Skeletal muscle tissue (tissue), 4 donors: Measurements from ENCODE around the gene DSG4. TPM values are rescaled to one million over a fixed set of nuclear protein-coding genes. Genes with fewer than 3 reads are reported as not detected.
"Not testable (repeated sequence)": the region's sequence is repeated elsewhere in the genome, so short reads cannot be mapped to it uniquely, and the experiment has no call there.

Experiments used
- H3K27ac ChIP-seq: one replicate; pipeline ENCODE4 v1.7.0; 2013; ENCODE audit warnings: mild to moderate bottlenecking, low read depth, low read length, inconsistent platforms
- H3K27me3 ChIP-seq, 3 donors: one replicate each; pipeline ENCODE4 v1.7.0; 2013; ENCODE audit warnings: low read length in 3 of 3; ENCODE audit not compliant: control insufficient read depth in 3 of 3, insufficient read depth in 3 of 3
- H3K36me3 ChIP-seq, 3 donors: one replicate each; pipeline ENCODE4 v1.7.0; 2013; ENCODE audit warnings: low read length in 3 of 3; ENCODE audit not compliant: control insufficient read depth in 3 of 3, insufficient read depth in 3 of 3
- H3K4me1 ChIP-seq, 3 donors: one replicate each; pipeline ENCODE4 v1.7.0; 2013; ENCODE audit warnings: low read length in 3 of 3, mild to moderate bottlenecking in 3 of 3; ENCODE audit not compliant: control insufficient read depth in 3 of 3, insufficient read depth in 3 of 3
- H3K4me3 ChIP-seq, 3 donors: one replicate each; pipeline ENCODE4 v1.7.0; 2013; ENCODE audit warnings: low read length in 3 of 3
- H3K9ac ChIP-seq, 3 donors: one replicate each; pipeline ENCODE4 v1.7.0; 2013; ENCODE audit warnings: low read length in 3 of 3, mild to moderate bottlenecking in 3 of 3, moderate library complexity in 2 of 3, low read depth in 1 of 3
- H3K9me3 ChIP-seq, 3 donors: one replicate each; pipeline ENCODE4 v1.7.0; 2013; ENCODE audit warnings: low read length in 3 of 3; ENCODE audit not compliant: control insufficient read depth in 3 of 3
- total RNA-seq: library from RNA; depleted of rRNA; stranded (reverse); fragments of >200 nt; gene quantifications from one replicate; pipeline ENCODE4 v1.2.3, GENCODE V29; 2014
- donor health status: Osteomylitis.

Gene DSG4
- not detected for total RNA-seq

GRCh38 chr18:31376477-31376876 lies at the start of gene DSG4:
Gene DSG4 (plus strand): TSS chr18:31376777. CDS start chr18:31376912, 135 bp downstream.
- H3K9ac ChIP-seq, result no peak within 1 kb of the TSS
- H3K4me3 ChIP-seq, result no peak within 1 kb of the TSS
- H3K27ac ChIP-seq, result no peak within 1 kb of the TSS
- H3K36me3 ChIP-seq, result no peaks in the 10 kb centered on the region
- H3K9me3 ChIP-seq, result no peaks in the 10 kb centered on the region
- no peaks in the 10 kb centered on the region for H3K27me3 ChIP-seq
- no peaks in the 10 kb centered on the region for H3K4me1 ChIP-seq

- no peaks in the 10 kb centered on the region for H3K36me3 ChIP-seq
- H3K27ac ChIP-seq, result no peak overlapping the region
- no peak overlapping the region for H3K9ac ChIP-seq
- no peaks in the 10 kb centered on the region for H3K4me1 ChIP-seq
- no peaks in the 10 kb centered on the region for H3K27me3 ChIP-seq
- no peak overlapping the region for H3K4me3 ChIP-seq
- H3K9me3 ChIP-seq, result no peaks in the 10 kb centered on the region
Observed at GRCh38 chr18:31329787-31330438, 46.7 kb upstream of the DSG4 start.

- Histone ChIP-seq H3K36me3 (no peaks in the 10 kb centered on the region), H3K9ac (no peak overlapping the region), H3K27ac (no peak overlapping the region), H3K9me3 (no peaks in the 10 kb centered on the region), H3K4me3 (no peak overlapping the region), H3K4me1 (no peaks in the 10 kb centered on the region), H3K27me3 (no peaks in the 10 kb centered on the region)
Observed at GRCh38 chr18:31343454-31343853, 33.1 kb upstream of the DSG4 start.

GRCh38 chr18:31353336-31353735 lies 23.2 kb upstream of the DSG4 start:
- not testable (repeated sequence) for H3K9me3 ChIP-seq

GRCh38 chr18:31354990-31355389 lies 21.6 kb upstream of the DSG4 start:
- Histone ChIP-seq H3K9me3 (no peaks in the 10 kb centered on the region), H3K36me3 (no peaks in the 10 kb centered on the region), H3K27me3 (no peaks in the 10 kb centered on the region), H3K27ac (no peak overlapping the region), H3K4me3 (no peak overlapping the region), H3K9ac (no peak overlapping the region), H3K4me1 (no peaks in the 10 kb centered on the region)

More at GRCh38 chr18:31353336-31353735, 23.2 kb upstream of the DSG4 start:
- not testable (repeated sequence) for H3K4me3 ChIP-seq, H3K27me3 ChIP-seq, H3K9ac ChIP-seq, H3K4me1 ChIP-seq, H3K27ac ChIP-seq, H3K36me3 ChIP-seq

GRCh38 chr18:31356025-31356424 lies 20.6 kb upstream of the DSG4 start:
- H3K4me1 ChIP-seq, result no peaks in the 10 kb centered on the region
- no peaks in the 10 kb centered on the region for H3K27me3 ChIP-seq
- no peaks in the 10 kb centered on the region for H3K36me3 ChIP-seq
- no peak overlapping the region for H3K9ac ChIP-seq
- no peak overlapping the region for H3K4me3 ChIP-seq
- no peak overlapping the region for H3K27ac ChIP-seq
- no peaks in the 10 kb centered on the region for H3K9me3 ChIP-seq

GRCh38 chr18:31364190-31364589 lies 12.4 kb upstream of the DSG4 start:
- Histone ChIP-seq H3K36me3 (no peaks in the 10 kb centered on the region), H3K9ac (no peak overlapping the region)

GRCh38 chr18:31369478-31369877 lies 7.1 kb upstream of the DSG4 start:
- Histone ChIP-seq H3K4me3 (no peak overlapping the region), H3K9me3 (no peaks in the 10 kb centered on the region), H3K9ac (no peak overlapping the region), H3K4me1 (no peaks in the 10 kb centered on the region), H3K27ac (no peak overlapping the region), H3K36me3 (no peaks in the 10 kb centered on the region), H3K27me3 (no peaks in the 10 kb centered on the region)

More at GRCh38 chr18:31364190-31364589, 12.4 kb upstream of the DSG4 start:
- Histone ChIP-seq H3K27me3 (no peaks in the 10 kb centered on the region), H3K27ac (no peak overlapping the region), H3K4me3 (no peak overlapping the region), H3K4me1 (no peaks in the 10 kb centered on the region), H3K9me3 (no peaks in the 10 kb centered on the region)

GRCh38 chr18:31371989-31372388 lies 4.6 kb upstream of the DSG4 start:
- Histone ChIP-seq H3K4me3 (no peak overlapping the region), H3K36me3 (no peaks in the 10 kb centered on the region), H3K9me3 (no peaks in the 10 kb centered on the region), H3K27ac (no peak overlapping the region), H3K4me1 (no peaks in the 10 kb centered on the region), H3K9ac (no peak overlapping the region), H3K27me3 (no peaks in the 10 kb centered on the region)

- H3K9ac ChIP-seq, result no peak overlapping the region
- no peaks in the 10 kb centered on the region for H3K27me3 ChIP-seq
- H3K4me3 ChIP-seq, result no peak overlapping the region
- H3K9me3 ChIP-seq, result no peaks in the 10 kb centered on the region
- H3K27ac ChIP-seq, result no peak overlapping the region
- no peaks in the 10 kb centered on the region for H3K4me1 ChIP-seq
- H3K36me3 ChIP-seq, result no peaks in the 10 kb centered on the region
Observed at GRCh38 chr18:31373641-31374040, 2.9 kb upstream of the DSG4 start.
